Astrocyte of the cerebellum (primary cell): Measurements from ENCODE around the gene RAPGEF2.
"Not testable (repeated sequence)": the region's sequence is repeated elsewhere in the genome, so short reads cannot be mapped to it uniquely, and the experiment has no call there.

Experiments used
- DNase-seq: peaks from one replicate; pipeline ENCODE4 v3.0.0-alpha.2; 2011; ENCODE audit warnings: low read depth
- H3K4me3 ChIP-seq: 2 replicates; pipeline ENCODE4 v1.5.1; 2011; ENCODE audit warnings: mild to moderate bottlenecking, low read depth, low read length, moderate library complexity
- CTCF ChIP-seq: IDR thresholded peaks from 2 replicates; pipeline ENCODE4 v1.5.1; 2012; ENCODE audit warnings: low read length, low read depth, moderate library complexity, mild to moderate bottlenecking; ENCODE audit errors: missing control alignments
- in situ Hi-C: cut with HindIII; loops from 2 replicates; pipeline ENCODE4 v1.10.0; 2017; ENCODE audit warnings: low sequenced_read_pairs

RAPGEF2 gene, protein sequence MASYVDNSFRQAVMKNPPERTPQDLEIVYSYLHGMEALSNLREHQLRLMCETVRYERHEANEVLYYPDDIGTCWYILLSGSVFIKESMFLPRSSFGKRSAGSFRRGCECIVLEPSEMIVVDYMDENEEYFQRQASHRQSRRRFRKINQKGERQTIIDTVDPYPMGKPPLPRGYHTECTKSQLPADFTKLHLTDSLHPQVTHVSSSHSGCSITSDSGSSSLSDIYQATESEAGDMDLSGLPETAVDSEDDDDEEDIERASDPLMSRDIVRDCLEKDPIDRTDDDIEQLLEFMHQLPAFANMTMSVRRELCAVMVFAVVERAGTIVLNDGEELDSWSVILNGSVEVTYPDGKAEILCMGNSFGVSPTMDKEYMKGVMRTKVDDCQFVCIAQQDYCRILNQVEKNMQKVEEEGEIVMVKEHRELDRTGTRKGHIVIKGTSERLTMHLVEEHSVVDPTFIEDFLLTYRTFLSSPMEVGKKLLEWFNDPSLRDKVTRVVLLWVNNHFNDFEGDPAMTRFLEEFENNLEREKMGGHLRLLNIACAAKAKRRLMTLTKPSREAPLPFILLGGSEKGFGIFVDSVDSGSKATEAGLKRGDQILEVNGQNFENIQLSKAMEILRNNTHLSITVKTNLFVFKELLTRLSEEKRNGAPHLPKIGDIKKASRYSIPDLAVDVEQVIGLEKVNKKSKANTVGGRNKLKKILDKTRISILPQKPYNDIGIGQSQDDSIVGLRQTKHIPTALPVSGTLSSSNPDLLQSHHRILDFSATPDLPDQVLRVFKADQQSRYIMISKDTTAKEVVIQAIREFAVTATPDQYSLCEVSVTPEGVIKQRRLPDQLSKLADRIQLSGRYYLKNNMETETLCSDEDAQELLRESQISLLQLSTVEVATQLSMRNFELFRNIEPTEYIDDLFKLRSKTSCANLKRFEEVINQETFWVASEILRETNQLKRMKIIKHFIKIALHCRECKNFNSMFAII (N-terminal part only)

DNA sequence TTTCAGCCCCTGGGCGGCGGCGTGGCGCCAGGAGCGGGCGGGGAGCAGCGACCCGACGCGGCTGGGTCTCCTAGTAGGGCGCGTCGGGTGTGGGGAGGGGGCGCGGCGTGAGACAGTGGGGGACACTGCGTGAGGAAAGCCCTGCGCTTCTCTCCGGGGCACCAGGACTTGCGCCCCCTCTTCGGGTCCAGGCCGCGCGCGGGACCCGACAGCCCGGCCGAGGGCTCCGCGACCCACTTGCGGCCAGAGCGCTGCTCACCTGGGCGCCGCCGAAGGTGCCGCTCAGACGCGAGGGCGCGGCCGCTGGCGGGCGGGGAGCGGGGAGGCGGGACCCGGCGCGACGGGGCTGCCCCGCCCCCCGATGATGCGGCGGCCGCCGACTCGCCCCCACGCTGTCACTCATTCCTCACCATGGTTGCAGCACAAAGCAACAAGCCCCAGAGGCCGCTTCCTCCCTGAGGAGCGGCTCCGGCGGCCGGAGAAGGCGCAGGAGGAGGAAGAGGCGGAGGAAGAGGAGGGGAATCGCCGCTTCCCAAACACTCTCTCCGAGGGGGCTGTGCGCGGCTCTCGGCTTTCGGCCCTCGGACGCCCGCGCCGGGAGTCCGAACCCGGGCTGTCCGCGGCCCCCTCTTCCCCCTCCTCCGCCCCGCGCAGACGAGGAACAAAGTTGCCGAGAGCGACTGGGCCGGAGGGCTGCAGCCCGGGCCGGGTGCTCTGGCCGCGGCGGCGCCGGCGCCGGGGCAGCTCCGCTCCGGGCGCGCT, at the start of gene RAPGEF2:
RAPGEF2 (plus strand) TSS at position 458 of the 762 bp plus-strand sequence. CDS start 1,084 bp downstream, outside the sequence.
- H3K4me3 ChIP-seq = peak within 1 kb of the TSS; percentile 78
- TF ChIP-seq CTCF = no peak
- DNase-seq = peak; percentile 82
- in situ Hi-C loops = no loop called here

- TF ChIP-seq CTCF = no peak
Measured at GRCh38 chr4:159055833-159056232, 47.0 kb upstream of the RAPGEF2 start.

GRCh38 chr4:159060161-159060560, 42.7 kb upstream of the RAPGEF2 start:
- in situ Hi-C loops = no loop called here

More at GRCh38 chr4:159055833-159056232, 47.0 kb upstream of the RAPGEF2 start:
- no peak overlapping the region for H3K4me3 ChIP-seq
- DNase-seq = no peak
- in situ Hi-C loops = no loop called here

DNA sequence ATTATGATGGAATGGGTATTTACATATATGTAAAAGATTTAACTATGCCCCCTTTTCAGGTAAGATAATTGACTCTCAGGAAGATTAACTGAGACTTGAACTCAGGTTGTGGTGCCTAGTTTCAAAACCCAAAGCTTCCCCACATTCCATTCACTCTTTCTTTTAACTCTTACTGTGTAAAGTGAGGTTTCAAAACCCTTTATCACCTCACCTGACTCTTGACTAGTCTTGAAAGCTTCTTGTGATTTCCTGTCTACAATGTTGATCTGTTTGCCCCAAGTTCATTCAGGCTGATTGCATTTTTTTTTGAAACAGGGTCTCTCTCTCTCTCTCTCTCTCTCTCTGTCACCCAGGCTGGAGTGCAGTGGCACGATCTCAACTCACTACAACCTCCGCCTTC, 40.5 kb upstream of the RAPGEF2 start:
- in situ Hi-C loops = no loop called here
- TF ChIP-seq CTCF = no peak
- DNase-seq = no peak
- H3K4me3 ChIP-seq = no peak overlapping the region

More at GRCh38 chr4:159060161-159060560, 42.7 kb upstream of the RAPGEF2 start:
- DNase-seq = no peak
- H3K4me3 ChIP-seq = no peak overlapping the region
- TF ChIP-seq CTCF = no peak

DNA sequence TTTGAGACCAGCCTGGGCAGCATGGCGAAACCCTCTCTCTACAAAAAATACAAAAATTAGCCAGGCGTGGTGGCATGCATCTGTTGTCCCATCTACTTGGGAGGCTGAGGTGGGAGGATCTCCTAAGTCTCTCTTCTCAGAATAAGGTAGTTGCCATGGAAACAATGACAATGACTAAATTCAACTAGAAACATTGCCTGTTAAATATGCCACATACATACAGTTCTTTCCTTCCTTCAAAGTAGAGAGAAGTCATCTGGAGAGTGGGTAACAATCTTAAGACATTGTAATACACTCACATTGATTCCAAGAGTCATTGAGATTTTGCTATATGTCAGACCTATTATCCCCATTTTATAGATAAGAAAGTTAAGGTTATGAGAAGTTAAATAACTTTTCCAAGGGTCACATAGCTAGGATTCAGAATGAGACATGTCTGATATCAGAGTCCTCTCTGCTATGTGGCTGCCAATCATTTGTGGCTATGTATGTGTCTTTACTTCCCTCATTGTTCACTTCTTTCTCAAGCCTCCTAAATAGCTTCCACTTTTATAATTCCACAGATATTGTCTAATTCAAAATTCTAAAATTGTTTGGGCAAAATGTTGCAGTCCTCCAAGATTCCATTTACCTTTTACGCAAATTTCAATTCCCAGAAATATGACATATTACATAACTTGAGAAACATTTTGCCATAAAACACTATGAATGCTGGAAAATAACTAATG, 37.2 kb upstream of the RAPGEF2 start:
- H3K4me3 ChIP-seq = no peak overlapping the region
- in situ Hi-C loops = no loop called here
- no peak for DNase-seq
- no peak for TF ChIP-seq CTCF

GRCh38 chr4:159068139-159068538, 34.7 kb upstream of the RAPGEF2 start:
- H3K4me3 ChIP-seq, in situ Hi-C loops, DNase-seq: not testable (repeated sequence)
